ENCODE data around the gene TAF10. TPM values are rescaled to one million over a fixed set of nuclear protein-coding genes. Genes with fewer than 3 reads are reported as not detected.

The TAF10 gene
- total and polyA plus RNA-seq, 2 of the 13 experiments (the other 11 are each of a cell fraction or from before 2014, with no cell fraction given): 71.3 to 134 TPM

DNA sequence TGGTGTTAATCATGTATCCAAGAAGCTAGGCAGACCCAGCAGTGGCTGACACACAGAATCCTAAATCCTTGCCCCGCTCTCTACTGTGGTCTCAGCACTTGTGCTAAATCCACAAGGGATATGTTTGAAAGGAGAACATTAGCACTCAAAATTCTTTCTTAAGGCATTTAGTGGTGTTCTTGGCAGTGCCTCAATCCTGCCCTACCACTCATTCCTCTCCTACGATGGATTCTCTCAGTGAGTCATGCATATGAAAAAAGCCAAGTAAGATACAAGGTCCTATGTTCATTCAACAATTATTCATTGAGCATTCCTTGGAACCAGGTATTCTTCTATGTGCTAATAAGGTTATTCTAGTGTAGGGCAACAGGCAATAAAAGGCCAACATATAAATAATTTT lies 39.8 kb downstream of the TAF10 start:
- no peak overlapping the region for H3K9ac ChIP-seq (ENCODE audit: insufficient read depth, low read depth, low read length)
- ChIA-PET POLR2A (no interaction called here), CTCF (ENCODE audit: low intra/inter-chr PET ratio, low total read pairs) (no interaction called here)
- no peaks in the 10 kb centered on the region for H4K20me1 ChIP-seq (ENCODE audit: insufficient read depth, low read length)
- no peak overlapping the region for H3K4me2 ChIP-seq (ENCODE audit: low read depth, low read length)
- H3K27me3 ChIP-seq (ENCODE audit: control insufficient read depth in 1 of 2, insufficient read depth in 2 of 2, low read length in 2 of 2): no peaks in the 10 kb centered on the region
- no peak overlapping the region for H3K27ac ChIP-seq (ENCODE audit: extremely low read length, insufficient read depth, low read length)
- intact Hi-C loops (cut with micrococcal nuclease; ENCODE audit: unreplicated experiment) (no loop called here), in situ Hi-C loops (cut with HindIII; ENCODE audit: extremely low pct_ligation_motif_present, low pct_unique_long_range_greater_than_20kb) (no loop called here)
- no peak for TF ChIP-seq PLRG1 (conservative IDR thresholded peaks at IDR 0.05)
- DNase-seq (ENCODE audit: low spot score) (no peak), ATAC-seq (no peak), FAIRE-seq (no peak)
- no peak overlapping the region for H3K4me3 ChIP-seq (replicated peaks in 1 of 3; ENCODE audit: insufficient read depth in 1 of 3, low read depth in 2 of 3, low read length in 3 of 3)
- 90% methylated on average over 1 of the region's 2 CpGs for WGBS (ENCODE audit: low lambda C conversion rate)
- BruUV-seq (replicated peaks): no TSS peak
- no peaks in the 10 kb centered on the region for H3K36me3 ChIP-seq (replicated peaks in 1 of 2; ENCODE audit: control insufficient read depth in 1 of 2, insufficient read depth in 2 of 2, low read length in 2 of 2)
- H2AFZ ChIP-seq (ENCODE audit: low read length): no peak overlapping the region
- no peaks in the 10 kb centered on the region for H3K9me3 ChIP-seq (ENCODE audit: low read length)
- H3K79me2 ChIP-seq (ENCODE audit: insufficient read depth, low read length): no peaks in the 10 kb centered on the region
- H3K4me1 ChIP-seq (ENCODE audit: insufficient read depth, low read length): no peaks in the 10 kb centered on the region

DNA sequence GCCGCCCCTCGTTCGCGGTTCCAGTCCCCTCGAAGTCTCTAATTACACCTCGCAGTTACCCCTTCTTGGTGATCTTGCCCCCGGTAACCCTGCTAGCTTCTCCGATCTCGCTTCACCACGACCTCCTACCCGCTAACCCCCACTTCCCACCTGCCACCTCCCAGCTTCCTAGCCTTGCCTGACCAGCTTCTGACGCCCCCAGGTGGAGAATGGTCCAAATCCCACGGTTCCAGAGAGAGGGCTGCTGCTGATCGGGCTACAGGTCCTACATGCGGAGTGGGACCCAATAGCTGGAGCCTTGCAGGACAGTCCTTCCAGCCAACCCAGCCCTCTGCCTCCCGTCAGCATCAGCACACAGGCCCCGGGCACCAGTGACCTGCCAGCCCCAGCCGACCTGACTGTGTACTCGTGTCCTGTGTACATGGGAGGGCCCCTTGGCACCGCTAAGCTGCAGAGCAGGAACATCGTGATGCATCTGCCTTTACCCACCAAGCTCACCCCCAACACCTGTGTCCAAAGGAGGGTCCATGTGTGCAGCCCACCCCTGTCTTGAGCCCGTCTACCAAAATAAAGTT lies 40.5 kb downstream of the TAF10 start:
- in situ Hi-C loops (cut with HindIII; ENCODE audit: extremely low pct_ligation_motif_present, low pct_unique_long_range_greater_than_20kb): no loop called here
- Histone ChIP-seq H3K27me3 (ENCODE audit: control insufficient read depth in 1 of 2, insufficient read depth in 2 of 2, low read length in 2 of 2) (no peaks in the 10 kb centered on the region), H3K27ac (ENCODE audit: extremely low read length, insufficient read depth, low read length) (no peak overlapping the region), H4K20me1 (ENCODE audit: insufficient read depth, low read length) (no peaks in the 10 kb centered on the region), H3K4me2 (ENCODE audit: low read depth, low read length) (no peak overlapping the region), H3K9ac (ENCODE audit: insufficient read depth, low read depth, low read length) (no peak overlapping the region), H3K79me2 (ENCODE audit: insufficient read depth, low read length) (no peaks in the 10 kb centered on the region), H3K36me3 (replicated peaks in 1 of 2; ENCODE audit: control insufficient read depth in 1 of 2, insufficient read depth in 2 of 2, low read length in 2 of 2) (no peaks in the 10 kb centered on the region), H3K4me1 (ENCODE audit: insufficient read depth, low read length) (no peaks in the 10 kb centered on the region), H3K9me3 (ENCODE audit: low read length) (no peaks in the 10 kb centered on the region), H3K4me3 (replicated peaks in 1 of 3; ENCODE audit: insufficient read depth in 1 of 3, low read depth in 2 of 3, low read length in 3 of 3) (no peak overlapping the region), H2AFZ (ENCODE audit: low read length) (no peak overlapping the region)
- no peak for DNase-seq (ENCODE audit: low spot score)
- ChIA-PET CTCF (ENCODE audit: low intra/inter-chr PET ratio, low total read pairs) (no interaction called here), POLR2A (no interaction called here)
- BruUV-seq (replicated peaks): no TSS peak
- FAIRE-seq: no peak
- TF ChIP-seq, protein P1, sequence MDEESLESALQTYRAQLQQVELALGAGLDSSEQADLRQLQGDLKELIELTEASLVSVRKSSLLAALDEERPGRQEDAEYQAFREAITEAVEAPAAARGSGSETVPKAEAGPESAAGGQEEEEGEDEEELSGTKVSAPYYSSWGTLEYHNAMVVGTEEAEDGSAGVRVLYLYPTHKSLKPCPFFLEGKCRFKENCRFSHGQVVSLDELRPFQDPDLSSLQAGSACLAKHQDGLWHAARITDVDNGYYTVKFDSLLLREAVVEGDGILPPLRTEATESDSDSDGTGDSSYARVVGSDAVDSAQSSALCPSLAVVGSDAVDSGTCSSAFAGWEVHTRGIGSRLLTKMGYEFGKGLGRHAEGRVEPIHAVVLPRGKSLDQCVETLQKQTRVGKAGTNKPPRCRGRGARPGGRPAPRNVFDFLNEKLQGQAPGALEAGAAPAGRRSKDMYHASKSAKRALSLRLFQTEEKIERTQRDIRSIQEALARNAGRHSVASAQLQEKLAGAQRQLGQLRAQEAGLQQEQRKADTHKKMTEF (CRISPR knock-in tag; IDR thresholded peaks at IDR 0.05): no peak
- TF ChIP-seq ZNF782 (CRISPR knock-in tag; IDR thresholded peaks at IDR 0.05; ENCODE audit: borderline replicate concordance) (no peak), REXO4 (CRISPR knock-in tag; IDR thresholded peaks at IDR 0.05; ENCODE audit: borderline replicate concordance) (no peak), PAX8 (CRISPR knock-in tag; IDR thresholded peaks at IDR 0.05; ENCODE audit: borderline replicate concordance) (no peak), ZFP62 (CRISPR knock-in tag; IDR thresholded peaks at IDR 0.05) (no peak), NFYC (CRISPR knock-in tag; IDR thresholded peaks at IDR 0.05) (no peak)
- TF ChIP-seq, protein P2, sequence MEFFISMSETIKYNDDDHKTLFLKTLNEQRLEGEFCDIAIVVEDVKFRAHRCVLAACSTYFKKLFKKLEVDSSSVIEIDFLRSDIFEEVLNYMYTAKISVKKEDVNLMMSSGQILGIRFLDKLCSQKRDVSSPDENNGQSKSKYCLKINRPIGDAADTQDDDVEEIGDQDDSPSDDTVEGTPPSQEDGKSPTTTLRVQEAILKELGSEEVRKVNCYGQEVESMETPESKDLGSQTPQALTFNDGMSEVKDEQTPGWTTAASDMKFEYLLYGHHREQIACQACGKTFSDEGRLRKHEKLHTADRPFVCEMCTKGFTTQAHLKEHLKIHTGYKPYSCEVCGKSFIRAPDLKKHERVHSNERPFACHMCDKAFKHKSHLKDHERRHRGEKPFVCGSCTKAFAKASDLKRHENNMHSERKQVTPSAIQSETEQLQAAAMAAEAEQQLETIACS (CRISPR knock-in tag; IDR thresholded peaks at IDR 0.05): no peak
- TF ChIP-seq, protein P3, sequence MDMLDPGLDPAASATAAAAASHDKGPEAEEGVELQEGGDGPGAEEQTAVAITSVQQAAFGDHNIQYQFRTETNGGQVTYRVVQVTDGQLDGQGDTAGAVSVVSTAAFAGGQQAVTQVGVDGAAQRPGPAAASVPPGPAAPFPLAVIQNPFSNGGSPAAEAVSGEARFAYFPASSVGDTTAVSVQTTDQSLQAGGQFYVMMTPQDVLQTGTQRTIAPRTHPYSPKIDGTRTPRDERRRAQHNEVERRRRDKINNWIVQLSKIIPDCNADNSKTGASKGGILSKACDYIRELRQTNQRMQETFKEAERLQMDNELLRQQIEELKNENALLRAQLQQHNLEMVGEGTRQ (IDR thresholded peaks at IDR 0.05; ENCODE audit: low read depth, low read length): no peak
- TF ChIP-seq, protein P3 (CRISPR knock-in tag; IDR thresholded peaks at IDR 0.05; ENCODE audit: borderline replicate concordance): no peak
- TF ChIP-seq, protein P4, sequence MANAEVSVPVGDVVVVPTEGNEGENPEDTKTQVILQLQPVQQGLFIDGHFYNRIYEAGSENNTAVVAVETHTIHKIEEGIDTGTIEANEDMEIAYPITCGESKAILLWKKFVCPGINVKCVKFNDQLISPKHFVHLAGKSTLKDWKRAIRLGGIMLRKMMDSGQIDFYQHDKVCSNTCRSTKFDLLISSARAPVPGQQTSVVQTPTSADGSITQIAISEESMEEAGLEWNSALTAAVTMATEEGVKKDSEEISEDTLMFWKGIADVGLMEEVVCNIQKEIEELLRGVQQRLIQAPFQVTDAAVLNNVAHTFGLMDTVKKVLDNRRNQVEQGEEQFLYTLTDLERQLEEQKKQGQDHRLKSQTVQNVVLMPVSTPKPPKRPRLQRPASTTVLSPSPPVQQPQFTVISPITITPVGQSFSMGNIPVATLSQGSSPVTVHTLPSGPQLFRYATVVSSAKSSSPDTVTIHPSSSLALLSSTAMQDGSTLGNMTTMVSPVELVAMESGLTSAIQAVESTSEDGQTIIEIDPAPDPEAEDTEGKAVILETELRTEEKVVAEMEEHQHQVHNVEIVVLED (CRISPR knock-in tag; IDR thresholded peaks at IDR 0.05; ENCODE audit: borderline replicate concordance): no peak
- 92% methylated on average over 15 of the region's 22 CpGs for WGBS (ENCODE audit: low lambda C conversion rate)
- intact Hi-C loops (cut with micrococcal nuclease; ENCODE audit: unreplicated experiment): no loop called here
- no peak for ATAC-seq

Data from HepG2 (cell line).